MCF 10A (cell line): ENCODE results near the gene LRRC1. TPM values are rescaled to one million over a fixed set of nuclear protein-coding genes. Genes with fewer than 3 reads are reported as not detected.

Experiments used
- BruUV-seq: library from RNA; stranded (reverse); fragments of 400-500 nt; replicated peaks from 2 replicates; lab custom pipeline; 2021; lab: Mats Ljungman, UMichigan
- CTCF ChIA-PET: fragments of 300-600 bp; sonication (Branson Sonifier 250); formaldehyde crosslinking; extraction: SDS; loops from one replicate; lab custom pipeline; 2021; ENCODE audit warnings: antibody characterized with exemption, inconsistent platforms; lab: Yijun Ruan, JAX
- POLR2A ChIA-PET: fragments of 300-600, 350-650 bp; sonication (Branson Sonifier 250); formaldehyde crosslinking; extraction: SDS; loops from one replicate; lab custom pipeline; 2020; ENCODE audit warnings: antibody characterized with exemption, inconsistent platforms; lab: Yijun Ruan, JAX
- DNase-seq: peaks from one replicate; pipeline ENCODE4 v3.0.0-alpha.2; 2018; ENCODE audit not compliant: unreplicated experiment
- H3K27ac Mint-ChIP-seq: one replicate; pipeline ENCODE4 v1.8.0; 2022; ENCODE audit warnings: mild to moderate bottlenecking, low read depth, mixed read lengths; ENCODE audit not compliant: unreplicated experiment
- H3K27me3 Mint-ChIP-seq: one replicate; pipeline ENCODE4 v1.8.0; 2022; ENCODE audit warnings: mixed read lengths; ENCODE audit not compliant: insufficient read depth, unreplicated experiment
- H3K36me3 Mint-ChIP-seq: one replicate; pipeline ENCODE4 v1.8.0; 2022; ENCODE audit warnings: mild to moderate bottlenecking, moderate library complexity, mixed read lengths; ENCODE audit not compliant: insufficient read depth, unreplicated experiment
- H3K4me1 Mint-ChIP-seq: one replicate; pipeline ENCODE4 v1.8.0; 2022; ENCODE audit warnings: mixed read lengths; ENCODE audit not compliant: insufficient read depth, unreplicated experiment
- H3K4me3 Mint-ChIP-seq: one replicate; pipeline ENCODE4 v1.8.0; 2022; ENCODE audit warnings: mild to moderate bottlenecking, moderate library complexity, mixed read lengths; ENCODE audit not compliant: unreplicated experiment
- H3K9me3 Mint-ChIP-seq: one replicate; pipeline ENCODE4 v1.8.0; 2022; ENCODE audit warnings: mixed read lengths; ENCODE audit not compliant: unreplicated experiment
- CTCF ChIP-seq: fragments of 200-600 bp; IDR thresholded peaks from one replicate; pipeline ENCODE4 v1.8.0; 2022; ENCODE audit warnings: antibody characterized with exemption, mild to moderate bottlenecking; ENCODE audit not compliant: unreplicated experiment
- intact Hi-C: fragments of 100-400 bp; cut with micrococcal nuclease; formaldehyde crosslinking; loops from 2 replicates; pipeline ENCODE4 v1.14.1; 2022
- total RNA-seq: library from RNA; stranded (reverse); gene quantifications from 2 replicates; pipeline ENCODE4 v1.2.3, GENCODE V29; 2022

Gene LRRC1
- total RNA-seq, 1 experiment from 2014 or later: 18.6 TPM

- H3K36me3 Mint-ChIP-seq: no peaks in the 10 kb centered on the region
- H3K27ac Mint-ChIP-seq: no peak overlapping the region
- no peak overlapping the region for H3K4me3 Mint-ChIP-seq
- no TSS peak for BruUV-seq
- intact Hi-C loops: no loop called here
- ChIA-PET POLR2A (no interaction called here), CTCF (interaction anchor here (0.5 to 0.7 kb wide), 2 partner anchors 773 to 1115 kb away, joined by 3 read pairs; no protein-coding TSS in a partner anchor)
- DNase-seq: no peak
- H3K27me3 Mint-ChIP-seq: no peaks in the 10 kb centered on the region
- no peaks in the 10 kb centered on the region for H3K9me3 Mint-ChIP-seq
- no peaks in the 10 kb centered on the region for H3K4me1 Mint-ChIP-seq
- TF ChIP-seq CTCF: no peak
Measured at GRCh38 chr6:53944543-53944942, 149.7 kb downstream of the LRRC1 start.

- Mint-ChIP-seq H3K4me1 (no peaks in the 10 kb centered on the region), H3K27me3 (no peaks in the 10 kb centered on the region), H3K36me3 (no peaks in the 10 kb centered on the region), H3K27ac (no peak overlapping the region), H3K9me3 (no peaks in the 10 kb centered on the region), H3K4me3 (no peak overlapping the region)
- no peak for TF ChIP-seq CTCF
- POLR2A ChIA-PET: no interaction called here
- no peak for DNase-seq
- intact Hi-C loops: no loop called here
- BruUV-seq: no TSS peak
- CTCF ChIA-PET: interaction anchor here (2.9 kb wide), 1 partner anchor 10 kb away, joined by 12 read pairs; no protein-coding TSS in a partner anchor
Measured at GRCh38 chr6:53945765-53946407, 151.1 kb downstream of the LRRC1 start.

- H3K9me3 Mint-ChIP-seq: no peaks in the 10 kb centered on the region
- TF ChIP-seq CTCF: no peak
- H3K4me1 Mint-ChIP-seq: no peaks in the 10 kb centered on the region
- no peak overlapping the region for H3K4me3 Mint-ChIP-seq
- H3K27me3 Mint-ChIP-seq: no peaks in the 10 kb centered on the region
- POLR2A ChIA-PET: interaction anchor here (0.6 kb wide), 1 partner anchor 114 kb away, joined by 3 read pairs; no protein-coding TSS in a partner anchor
- intact Hi-C loops: no loop called here
- H3K36me3 Mint-ChIP-seq: no peaks in the 10 kb centered on the region
- DNase-seq: no peak
- no peak overlapping the region for H3K27ac Mint-ChIP-seq
- CTCF ChIA-PET: interaction anchor here (0.5 to 2.9 kb wide), 5 partner anchors 9 to 223 kb away, joined by 3 to 12 read pairs (median 5); no protein-coding TSS in a partner anchor
- no TSS peak for BruUV-seq
Measured at GRCh38 chr6:53947780-53948179, 153.0 kb downstream of the LRRC1 start.

- H3K9me3 Mint-ChIP-seq: no peaks in the 10 kb centered on the region
- no TSS peak for BruUV-seq
- ChIA-PET POLR2A (no interaction called here), CTCF (no interaction called here)
- no peaks in the 10 kb centered on the region for H3K36me3 Mint-ChIP-seq
- no peak overlapping the region for H3K27ac Mint-ChIP-seq
- no peak for DNase-seq
- no peaks in the 10 kb centered on the region for H3K27me3 Mint-ChIP-seq
- intact Hi-C loops: no loop called here
- H3K4me3 Mint-ChIP-seq: no peak overlapping the region
- no peaks in the 10 kb centered on the region for H3K4me1 Mint-ChIP-seq
- TF ChIP-seq CTCF: no peak
Measured at GRCh38 chr6:53951383-53951782, 156.6 kb downstream of the LRRC1 start.
